ENCODE measurements around the gene STARD10. TPM values are rescaled to one million over a fixed set of nuclear protein-coding genes. Genes with fewer than 3 reads are reported as not detected.

The STARD10 gene
- total RNA-seq, 1 experiment from 2014 or later: 15.1 TPM

- no peaks in the 10 kb centered on the region for H3K36me3 ChIP-seq
- H3K4me3 ChIP-seq: no peak overlapping the region
- H3K27me3 ChIP-seq: no peaks in the 10 kb centered on the region
- H3K9me3 ChIP-seq: peaks cover 8% of the 10 kb centered on the region; the same call in 1 of the 2 replicates
- DNase-seq: no peak
These were observed 30.0 kb downstream of the STARD10 start for GRCh38 chr11:72763823-72764222.

- H3K27me3 ChIP-seq: no peaks in the 10 kb centered on the region
- H3K4me3 ChIP-seq: no peak overlapping the region
- no peak for DNase-seq
These were observed 31.1 kb downstream of the STARD10 start for GRCh38 chr11:72762641-72763304.

DNA sequence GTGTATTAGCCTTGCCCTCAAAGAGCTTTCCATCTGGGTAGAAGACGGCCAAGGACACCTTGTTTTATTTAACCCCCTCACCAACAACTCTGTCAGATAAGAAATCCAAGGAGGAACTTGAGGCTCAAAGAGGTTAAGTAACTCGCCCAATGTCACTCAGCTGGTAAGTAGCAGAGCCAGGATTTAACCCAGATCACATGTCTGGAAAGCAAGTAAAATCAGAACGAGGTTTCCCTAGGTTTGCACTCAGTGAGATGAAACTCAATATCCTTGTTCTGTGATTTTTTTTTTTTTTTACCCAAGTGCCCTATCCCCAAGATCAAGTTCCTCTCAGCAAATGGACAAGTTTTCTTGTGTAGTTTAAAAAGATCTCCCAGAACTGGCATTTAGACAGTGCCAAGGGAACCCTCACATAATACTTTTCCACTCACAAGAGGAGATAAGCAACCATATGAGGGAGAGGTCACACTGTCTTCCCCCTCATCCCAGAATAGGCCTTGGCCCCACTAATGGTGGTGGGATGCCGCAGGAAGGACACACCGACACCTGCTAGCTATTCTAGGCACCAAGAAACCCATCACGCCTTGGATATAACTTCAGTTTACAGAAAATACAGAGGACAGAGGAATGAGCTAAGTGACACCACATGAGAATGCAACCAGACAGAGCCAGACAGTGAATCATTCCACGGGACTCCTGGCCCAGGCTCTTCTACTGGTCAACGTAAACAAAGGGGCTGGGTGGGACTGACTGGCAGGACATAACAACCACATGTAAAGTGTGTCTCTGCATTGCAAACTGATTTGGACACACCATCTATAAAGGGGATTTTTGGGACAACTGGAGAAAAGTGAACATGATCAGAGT lies 33.1 kb downstream of the STARD10 start:
- peak; percentile 35 for DNase-seq
- no peaks in the 10 kb centered on the region for H3K36me3 ChIP-seq
- no peak overlapping the region for H3K4me3 ChIP-seq
- H3K9me3 ChIP-seq: peaks cover 8% of the 10 kb centered on the region; the same call in 1 of the 2 replicates
- no peaks in the 10 kb centered on the region for H3K27me3 ChIP-seq

More at GRCh38 chr11:72762641-72763304, 31.1 kb downstream of the STARD10 start:
- H3K36me3 ChIP-seq: no peaks in the 10 kb centered on the region
- peaks cover 8% of the 10 kb centered on the region; the same call in 1 of the 2 replicates for H3K9me3 ChIP-seq

DNA sequence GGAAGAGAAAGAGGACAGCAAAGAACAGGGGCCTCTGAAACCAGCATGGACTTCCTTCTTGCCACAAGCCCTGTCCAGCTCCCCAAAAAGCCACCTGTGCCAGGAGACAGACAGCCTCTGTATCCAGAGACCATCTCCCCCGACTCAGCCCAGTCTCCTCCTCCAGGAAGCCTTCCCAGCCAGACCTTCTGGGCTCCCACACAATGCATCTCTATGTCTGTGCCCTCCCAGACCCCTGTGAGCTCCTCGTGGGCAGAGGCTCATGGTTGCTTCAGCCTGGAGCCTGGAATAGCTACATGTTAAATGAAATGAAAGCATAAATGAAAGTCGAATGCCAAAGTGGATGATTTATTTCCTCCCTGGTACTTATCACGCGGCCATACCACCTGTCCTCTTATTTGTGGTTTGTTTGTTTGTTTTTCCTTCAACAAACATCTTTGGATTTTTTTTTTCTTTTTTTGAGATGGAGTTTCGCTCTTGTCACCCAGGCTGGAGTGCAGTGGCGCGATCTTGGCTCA lies 34.3 kb downstream of the STARD10 start:
- Histone ChIP-seq H3K4me3 (no peak overlapping the region), H3K27me3 (no peaks in the 10 kb centered on the region), H3K9me3 (peaks cover 8% of the 10 kb centered on the region; the same call in 1 of the 2 replicates), H3K36me3 (no peaks in the 10 kb centered on the region)
- no peak for DNase-seq

GRCh38 chr11:72758690-72759389 lies 35.0 kb downstream of the STARD10 start:
- no peak for DNase-seq
- H3K36me3 ChIP-seq: no peaks in the 10 kb centered on the region
- H3K4me3 ChIP-seq: no peak overlapping the region
- peaks cover 8% of the 10 kb centered on the region; the same call in 1 of the 2 replicates for H3K9me3 ChIP-seq
- no peaks in the 10 kb centered on the region for H3K27me3 ChIP-seq

DNA sequence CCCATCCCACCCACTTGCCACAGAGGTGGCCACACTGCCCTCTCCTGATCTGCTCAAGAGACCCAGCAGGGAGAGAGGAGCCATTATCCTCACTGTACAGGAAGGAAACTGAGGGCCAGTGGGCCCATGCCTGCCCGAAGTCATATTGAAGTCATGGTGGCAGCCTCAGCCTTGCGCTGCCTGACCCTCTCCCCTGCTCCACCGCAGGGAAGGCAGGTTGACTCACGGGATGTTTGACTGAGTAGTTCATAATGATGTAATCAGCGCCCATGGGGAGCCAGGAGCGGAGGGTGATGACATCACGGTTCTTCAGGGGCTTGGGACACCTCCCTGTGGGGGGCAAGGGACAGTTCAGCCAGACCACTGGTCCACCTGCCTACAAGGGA lies 35.5 kb downstream of the STARD10 start:
- no peak for DNase-seq
- H3K27me3 ChIP-seq: no peaks in the 10 kb centered on the region
- no peaks in the 10 kb centered on the region for H3K36me3 ChIP-seq
- H3K9me3 ChIP-seq: peaks cover 8% of the 10 kb centered on the region; the same call in 1 of the 2 replicates
- H3K4me3 ChIP-seq: no peak overlapping the region

GRCh38 chr11:72755713-72756285 lies 38.0 kb downstream of the STARD10 start:
- Histone ChIP-seq H3K27me3 (no peaks in the 10 kb centered on the region), H3K9me3 (peaks cover 2% of the 10 kb centered on the region; the same call in 1 of the 2 replicates), H3K36me3 (no peaks in the 10 kb centered on the region), H3K4me3 (no peak overlapping the region)
- DNase-seq: no peak

GRCh38 chr11:72754544-72755155 lies 39.2 kb downstream of the STARD10 start:
- Histone ChIP-seq H3K9me3 (no peaks in the 10 kb centered on the region), H3K27me3 (no peaks in the 10 kb centered on the region), H3K36me3 (no peaks in the 10 kb centered on the region), H3K4me3 (no peak overlapping the region)
- DNase-seq: no peak

GRCh38 chr11:72754149-72754543 lies 39.7 kb downstream of the STARD10 start:
- Histone ChIP-seq H3K27me3 (no peaks in the 10 kb centered on the region), H3K36me3 (no peaks in the 10 kb centered on the region), H3K9me3 (no peaks in the 10 kb centered on the region), H3K4me3 (no peak overlapping the region)
- no peak for DNase-seq

- Histone ChIP-seq H3K27me3 (no peaks in the 10 kb centered on the region), H3K36me3 (no peaks in the 10 kb centered on the region), H3K9me3 (no peaks in the 10 kb centered on the region), H3K4me3 (no peak overlapping the region)
- no peak for DNase-seq
These were observed 40.3 kb downstream of the STARD10 start for GRCh38 chr11:72753341-72754148.

DNA sequence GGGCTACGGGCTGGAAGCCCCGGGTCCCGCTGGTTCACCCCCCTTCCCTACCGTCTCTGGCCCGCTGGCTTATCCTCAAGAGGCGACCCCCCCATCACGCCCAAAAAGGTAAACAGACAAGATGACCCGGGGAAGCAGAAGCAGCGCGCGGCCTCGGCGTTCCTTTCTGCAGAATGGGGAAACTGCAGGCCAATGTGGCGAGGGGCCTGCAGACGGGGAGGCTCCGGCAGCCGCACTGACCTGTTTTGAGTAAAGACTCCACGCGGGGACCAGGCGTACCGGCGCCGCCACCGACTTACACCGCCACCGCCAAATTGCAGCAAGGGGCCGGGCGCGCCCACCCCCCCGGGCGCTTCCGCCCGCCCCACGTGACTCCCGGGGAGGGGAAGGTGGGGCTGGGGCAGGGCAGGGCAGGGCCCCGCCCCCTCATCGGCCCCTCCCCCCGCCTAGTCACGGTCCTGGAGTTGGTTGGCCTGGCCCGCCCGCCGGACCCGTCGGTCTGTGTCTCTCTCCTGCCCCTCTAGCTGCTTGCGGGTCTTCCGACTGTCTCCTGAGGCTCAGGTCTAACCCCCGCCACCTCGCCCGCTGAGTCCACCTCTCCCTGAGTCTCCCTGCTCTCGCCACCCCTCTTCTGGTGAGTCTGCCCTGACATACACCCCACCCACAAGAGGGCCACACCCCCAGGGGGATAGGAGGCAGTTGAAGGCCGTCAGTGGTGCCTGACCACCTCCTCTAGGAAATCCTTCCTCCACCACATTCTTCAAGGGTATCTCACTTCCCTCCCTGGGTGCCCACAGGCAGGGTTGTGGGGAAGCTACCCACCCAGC lies 41.5 kb downstream of the STARD10 start, which contains the start of gene ARAP1:
Gene ARAP1, minus strand, starts transcription at position 321 of the 827 bp plus-strand sequence. CDS start 25,280 bp downstream, outside the sequence.
- H3K27me3 ChIP-seq: no peaks in the 10 kb centered on the region
- H3K36me3 ChIP-seq: no peaks in the 10 kb centered on the region
- no peaks in the 10 kb centered on the region for H3K9me3 ChIP-seq
- peak; percentile 84 for DNase-seq
- peak within 1 kb of the TSS; percentile 66 for H3K4me3 ChIP-seq

DNA sequence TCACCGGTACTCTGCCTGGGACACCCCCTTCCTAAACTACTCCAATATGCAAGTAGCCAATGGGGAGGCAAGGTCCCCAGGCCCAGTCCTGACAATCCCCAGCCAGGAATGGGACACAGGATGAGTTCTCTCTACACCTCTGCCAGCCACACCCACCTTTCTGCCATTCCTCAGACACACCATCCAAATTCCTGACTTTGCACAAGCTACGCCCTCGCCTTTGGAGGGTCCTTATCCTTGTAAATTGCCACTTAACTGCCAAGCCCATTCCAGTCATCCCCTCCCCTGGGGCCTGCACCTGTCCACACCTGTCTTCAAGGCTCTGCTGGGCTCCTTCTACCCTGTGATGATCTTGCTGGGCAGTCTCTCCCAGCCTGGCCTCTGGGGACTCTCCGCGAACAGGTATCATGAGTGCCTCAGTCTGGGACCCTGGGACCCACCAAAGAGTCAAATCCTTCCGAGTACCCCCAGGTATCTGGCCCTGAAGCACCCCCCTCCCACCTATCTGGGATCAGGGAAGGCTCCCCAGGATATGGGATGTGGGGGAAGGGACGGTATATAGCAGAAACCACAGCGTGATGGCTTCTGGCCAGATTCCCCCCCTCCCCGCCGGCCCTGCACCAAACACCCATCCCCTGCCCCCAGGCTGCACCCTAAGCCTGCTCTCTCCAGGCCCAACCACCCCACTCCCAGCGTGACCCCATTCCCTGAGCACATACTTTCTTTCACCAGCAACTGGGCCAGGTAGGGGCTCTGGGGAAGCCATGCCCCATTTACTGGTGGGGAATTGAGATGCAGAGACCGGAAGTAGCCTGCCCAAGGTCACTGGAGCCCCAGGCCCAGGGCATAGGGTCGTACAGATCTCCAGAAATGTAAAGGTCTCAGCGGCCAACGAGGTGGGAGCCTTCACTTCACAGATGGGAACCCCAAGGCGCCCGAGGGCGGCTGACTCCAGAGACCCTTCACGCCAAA lies 42.4 kb downstream of the STARD10 start:
- no peak for DNase-seq
- H3K27me3 ChIP-seq: no peaks in the 10 kb centered on the region

GRCh38 chr11:72750556-72751115 lies 43.2 kb downstream of the STARD10 start:
- no peak for DNase-seq
- Histone ChIP-seq H3K36me3 (no peaks in the 10 kb centered on the region), H3K27me3 (no peaks in the 10 kb centered on the region), H3K4me3 (no peak overlapping the region), H3K9me3 (no peaks in the 10 kb centered on the region)

More for the DNA sequence above, 42.4 kb downstream of the STARD10 start:
- Histone ChIP-seq H3K36me3 (no peaks in the 10 kb centered on the region), H3K4me3 (peak overlapping the region; percentile 66), H3K9me3 (no peaks in the 10 kb centered on the region)
